HepG2 (cell line): Measurements from ENCODE around the gene CISD1. TPM values are rescaled to one million over a fixed set of nuclear protein-coding genes. Genes with fewer than 3 reads are reported as not detected.

ENCODE experiments used
- EZH2 ChIP-seq: conservative IDR thresholded peaks from 2 replicates; pipeline ENCODE4 v1.6.1; 2012; ENCODE audit warnings: mild to moderate bottlenecking, low read depth, low read length, moderate library complexity
- FIP1L1 ChIP-seq: fragments of 200-400 bp; formaldehyde crosslinking; IDR thresholded peaks from 2 replicates; pipeline ENCODE4 v1.6.1; 2018; ENCODE audit warnings: low read depth, mild to moderate bottlenecking, low read length, moderate library complexity, borderline replicate concordance; ENCODE audit not compliant: insufficient read depth
- MTERF4 ChIP-seq: sonication (generic); formaldehyde crosslinking; IDR thresholded peaks from 2 replicates; pipeline ENCODE4 v1.8.0; 2023; ENCODE audit warnings: mild to moderate bottlenecking, missing genetic modification reagents
- PCBP1 ChIP-seq: fragments of 200-400 bp; formaldehyde crosslinking; IDR thresholded peaks from 2 replicates; pipeline ENCODE4 v1.6.1; 2017; ENCODE audit warnings: mild to moderate bottlenecking, low read depth, low read length, borderline replicate concordance
- RBM39 ChIP-seq: fragments of 200-400 bp; formaldehyde crosslinking; IDR thresholded peaks from one replicate; pipeline ENCODE4 v1.6.1; 2018; ENCODE audit warnings: antibody characterized with exemption, mild to moderate bottlenecking, low read depth, low read length; ENCODE audit not compliant: poor library complexity, severe bottlenecking
- SETDB1 ChIP-seq: sonication (generic); formaldehyde crosslinking; IDR thresholded peaks from 2 replicates; pipeline ENCODE4 v1.5.1; 2020; ENCODE audit warnings: missing genetic modification reagents, mild to moderate bottlenecking, borderline replicate concordance
- TEAD3 ChIP-seq: optimal IDR thresholded peaks from 2 replicates; pipeline ENCODE3; 2016; ENCODE audit warnings: borderline replicate concordance
- TGIF2 ChIP-seq: IDR thresholded peaks from 2 replicates; pipeline ENCODE4 v1.6.1; 2016; ENCODE audit warnings: control low read depth, missing compliant biosample characterization
- THAP7 ChIP-seq: sonication (generic); formaldehyde crosslinking; IDR thresholded peaks from 2 replicates; pipeline ENCODE4 v1.8.1; 2023; ENCODE audit warnings: mild to moderate bottlenecking, missing genetic modification reagents
- ZBTB39 ChIP-seq: sonication (generic); formaldehyde crosslinking; IDR thresholded peaks from 2 replicates; pipeline ENCODE4 v1.5.0; 2020; ENCODE audit warnings: missing genetic modification reagents
- ZBTB44 ChIP-seq: sonication (generic); formaldehyde crosslinking; IDR thresholded peaks from 2 replicates; pipeline ENCODE4 v1.4.0; 2020; ENCODE audit warnings: missing genetic modification reagents
- ZBTB49 ChIP-seq: sonication (generic); formaldehyde crosslinking; IDR thresholded peaks from 2 replicates; pipeline ENCODE4 v1.4.0; 2020; ENCODE audit warnings: missing genetic modification reagents, borderline replicate concordance
- ZNF276 ChIP-seq: sonication (generic); formaldehyde crosslinking; IDR thresholded peaks from 2 replicates; pipeline ENCODE4 v1.4.0; 2020; ENCODE audit warnings: mild to moderate bottlenecking, low read depth, missing genetic modification reagents
- ZNF33B ChIP-seq: sonication (generic); formaldehyde crosslinking; IDR thresholded peaks from 2 replicates; pipeline ENCODE4 v1.5.1; 2020; ENCODE audit warnings: mild to moderate bottlenecking, missing genetic modification reagents
- ZNF747 ChIP-seq: sonication (generic); formaldehyde crosslinking; IDR thresholded peaks from 2 replicates; pipeline ENCODE4 v1.8.1; 2023; ENCODE audit warnings: missing genetic modification reagents, mild to moderate bottlenecking, borderline replicate concordance
- ZNF773 ChIP-seq: sonication (generic); formaldehyde crosslinking; IDR thresholded peaks from 2 replicates; pipeline ENCODE4 v1.4.0; 2020; ENCODE audit warnings: missing genetic modification reagents, borderline replicate concordance
- ZNF841 ChIP-seq: sonication (generic); formaldehyde crosslinking; IDR thresholded peaks from 2 replicates; pipeline ENCODE4 v1.8.1; 2023; ENCODE audit warnings: missing genetic modification reagents, borderline replicate concordance
- polyA plus RNA-seq, 8 experiments: library from polyadenylated mRNA; depleted of rRNA in 3 of 8; stranded (reverse) in 7 of 8; unstranded in 1 of 8; fragments of >200 nt; fragmentation: Illumina TruSeq in 4 of 8; extraction: Trizol in 4 of 8; gene quantifications; 2 replicates each; pipeline versions ENCODE4 v1.2.1 to v1.2.3, GENCODE V29; 2011 to 2016; ENCODE audit warnings: low read depth in 4 of 8, missing spikeins in 1 of 8, mixed read lengths in 1 of 8; ENCODE audit not compliant: insufficient read depth in 1 of 8
- total RNA-seq, 5 experiments: library from RNA; depleted of rRNA; stranded (reverse); fragments of >200 nt; fragmentation: Illumina TruSeq; extraction: Trizol; gene quantifications; 2 replicates each; pipeline ENCODE4 v1.2.3, GENCODE V29; 2016; ENCODE audit warnings: low read depth in 1 of 5

Gene CISD1
- total and polyA plus RNA-seq, 2 of the 13 experiments (the other 11 are each of a cell fraction or from before 2014, with no cell fraction given) = 63.4 to 78.9 TPM

- TF ChIP-seq TGIF2 (CRISPR knock-in tag) = peak; percentile 96
- TF ChIP-seq ZNF841 (CRISPR knock-in tag) = 0 out of 2 replicates have a peak, but pooled peaks have one; percentile 48
- TF ChIP-seq EZH2 = no peak
- 0 out of 2 replicates have a peak, but pooled peaks have one; percentile 26 for TF ChIP-seq PCBP1
- TF ChIP-seq FIP1L1 = no peak
- peak; percentile 57; the same call in 1 of the 2 replicates for TF ChIP-seq SETDB1
- TF ChIP-seq ZNF276 (CRISPR knock-in tag) = no peak
- TF ChIP-seq ZBTB44 (CRISPR knock-in tag) = peak; percentile 90; the same call in 1 of the 2 replicates
- peak; percentile 98 for TF ChIP-seq THAP7 (CRISPR knock-in tag)
- peak; percentile 94 for TF ChIP-seq ZBTB39
- peak; percentile 97 for TF ChIP-seq MTERF4 (CRISPR knock-in tag)
- TF ChIP-seq RBM39 = peak; percentile 29
- TF ChIP-seq ZBTB49 (CRISPR knock-in tag) = peak; percentile 87
- TF ChIP-seq ZNF747 (CRISPR knock-in tag) = peak; percentile 94
- peak; percentile 96; the same call in 1 of the 2 replicates for TF ChIP-seq ZNF773 (CRISPR knock-in tag)
- peak; percentile 65 for TF ChIP-seq TEAD3 (CRISPR knock-in tag)
- peak; percentile 99 for TF ChIP-seq ZNF33B (CRISPR knock-in tag)
Observed at GRCh38 chr10:58268946-58269781, at the start of gene CISD1 (continued).
